Activated B cell treated with CpG ODN at 0.5 μM for 24 hours (primary cell): ENCODE data around the gene TRAPPC6A. TPM values are rescaled to one million over a fixed set of nuclear protein-coding genes. Genes with fewer than 3 reads are reported as not detected.

Experiments used
- ATAC-seq: fragments of 200-7000 bp; cut with Tn5 transposase; one replicate; pipeline ENCODE4 v1.10.0; 2021; ENCODE audit warnings: low read depth, mild to moderate bottlenecking, moderate library complexity
- CTCF ChIA-PET: fragments of 350-600 bp; sonication (Branson Sonifier 250); formaldehyde crosslinking; loops from one replicate; lab custom pipeline; 2021; ENCODE audit warnings: antibody characterized with exemption; lab: Charles Lee
- POLR2A ChIA-PET: fragments of 350-600 bp; sonication (Branson Sonifier 250); formaldehyde crosslinking; loops from one replicate; lab custom pipeline; 2021; ENCODE audit warnings: antibody characterized with exemption; lab: Charles Lee
- DNase-seq: peaks from one replicate; pipeline ENCODE4 v3.0.0; 2022
- H3K27ac Mint-ChIP-seq: one replicate; pipeline ENCODE4 v1.8.0; 2020; ENCODE audit warnings: mixed read lengths
- H3K27me3 Mint-ChIP-seq: one replicate; pipeline ENCODE4 v1.8.0; 2021; ENCODE audit warnings: mixed read lengths
- H3K36me3 Mint-ChIP-seq: one replicate; pipeline ENCODE4 v1.8.0; 2021; ENCODE audit warnings: low read depth, mixed read lengths
- H3K4me1 Mint-ChIP-seq: one replicate; pipeline ENCODE4 v1.8.0; 2021; ENCODE audit warnings: mixed read lengths
- H3K4me3 Mint-ChIP-seq: one replicate; pipeline ENCODE4 v1.8.0; 2020; ENCODE audit warnings: mild to moderate bottlenecking, mixed read lengths
- H3K9me3 Mint-ChIP-seq: one replicate; pipeline ENCODE4 v1.8.0; 2020; ENCODE audit warnings: mixed read lengths
- CTCF ChIP-seq: fragments of 200-600 bp; IDR thresholded peaks from one replicate; pipeline ENCODE4 v1.8.0; 2022; ENCODE audit warnings: antibody characterized with exemption, mild to moderate bottlenecking
- intact Hi-C: fragments of 100-400 bp; cut with micrococcal nuclease; formaldehyde crosslinking; loops from one replicate; pipeline ENCODE4 v1.15.1; 2024
- total RNA-seq: library from RNA; stranded (reverse); gene quantifications from 2 replicates; pipeline ENCODE4 v1.2.3, GENCODE V29; 2022

Gene TRAPPC6A
- total RNA-seq, 1 donor from 2014 or later, result 56.0 TPM

GRCh38 chr19:45213031-45213430 lies 35.0 kb upstream of the TRAPPC6A start:
- intact Hi-C loops, result no loop called here
- DNase-seq (no peak), ATAC-seq (no peak)
- H3K9me3 Mint-ChIP-seq, result no peaks in the 10 kb centered on the region
- H3K27ac Mint-ChIP-seq, result no peak overlapping the region
- H3K36me3 Mint-ChIP-seq, result no peaks in the 10 kb centered on the region
- ChIA-PET CTCF (no interaction called here), POLR2A (no interaction called here)
- TF ChIP-seq CTCF, result no peak
- H3K4me1 Mint-ChIP-seq, result no peaks in the 10 kb centered on the region
- peaks cover 30% of the 10 kb centered on the region for H3K27me3 Mint-ChIP-seq
- H3K4me3 Mint-ChIP-seq, result no peak overlapping the region

GRCh38 chr19:45211751-45212381 lies 33.8 kb upstream of the TRAPPC6A start:
- ATAC-seq, result no peak
- Mint-ChIP-seq H3K36me3 (no peaks in the 10 kb centered on the region), H3K4me3 (no peak overlapping the region), H3K4me1 (no peaks in the 10 kb centered on the region), H3K27ac (no peak overlapping the region), H3K9me3 (no peaks in the 10 kb centered on the region), H3K27me3 (peaks cover 26% of the 10 kb centered on the region)
- no peak for DNase-seq
- POLR2A ChIA-PET, result no interaction called here
- intact Hi-C loops, result no loop called here
- no peak for TF ChIP-seq CTCF
- CTCF ChIA-PET, result no interaction called here

DNA sequence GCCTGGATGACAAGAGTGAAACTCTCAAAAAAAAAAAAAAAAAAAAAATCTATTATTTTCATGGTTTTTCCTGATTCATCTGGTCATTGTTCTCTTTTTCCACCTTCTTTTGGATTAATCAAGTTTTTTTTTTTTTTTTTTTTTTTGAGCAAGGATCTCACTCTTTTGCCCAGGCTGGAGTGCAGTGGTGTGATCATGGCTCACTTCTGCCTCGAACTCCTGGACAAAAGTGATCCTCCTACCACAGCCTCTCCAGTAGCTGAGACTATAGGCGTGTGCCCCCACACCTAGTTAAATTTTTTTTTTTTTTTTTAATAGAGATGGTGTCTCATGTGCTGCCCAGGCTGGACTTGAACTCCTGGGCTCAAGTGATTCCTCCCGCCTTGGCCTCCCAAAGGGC lies 28.3 kb upstream of the TRAPPC6A start:
- ATAC-seq (no peak), DNase-seq (no peak)
- H3K36me3 Mint-ChIP-seq, result peaks cover 2% of the 10 kb centered on the region
- intact Hi-C loops, result no loop called here
- POLR2A ChIA-PET, result no interaction called here
- H3K27ac Mint-ChIP-seq, result no peak overlapping the region
- no peak for TF ChIP-seq CTCF
- no peaks in the 10 kb centered on the region for H3K27me3 Mint-ChIP-seq
- peaks cover 2% of the 10 kb centered on the region for H3K9me3 Mint-ChIP-seq
- no peaks in the 10 kb centered on the region for H3K4me1 Mint-ChIP-seq
- CTCF ChIA-PET, result no interaction called here
- no peak overlapping the region for H3K4me3 Mint-ChIP-seq

- ChIA-PET POLR2A (no interaction called here), CTCF (no interaction called here)
- ATAC-seq (no peak), DNase-seq (no peak)
- TF ChIP-seq CTCF, result no peak
- Mint-ChIP-seq H3K36me3 (peaks cover 2% of the 10 kb centered on the region), H3K27ac (no peak overlapping the region), H3K9me3 (peaks cover 2% of the 10 kb centered on the region), H3K27me3 (no peaks in the 10 kb centered on the region), H3K4me1 (no peaks in the 10 kb centered on the region), H3K4me3 (no peak overlapping the region)
- intact Hi-C loops, result no loop called here
Observed at GRCh38 chr19:45205810-45206209, 27.8 kb upstream of the TRAPPC6A start.

DNA sequence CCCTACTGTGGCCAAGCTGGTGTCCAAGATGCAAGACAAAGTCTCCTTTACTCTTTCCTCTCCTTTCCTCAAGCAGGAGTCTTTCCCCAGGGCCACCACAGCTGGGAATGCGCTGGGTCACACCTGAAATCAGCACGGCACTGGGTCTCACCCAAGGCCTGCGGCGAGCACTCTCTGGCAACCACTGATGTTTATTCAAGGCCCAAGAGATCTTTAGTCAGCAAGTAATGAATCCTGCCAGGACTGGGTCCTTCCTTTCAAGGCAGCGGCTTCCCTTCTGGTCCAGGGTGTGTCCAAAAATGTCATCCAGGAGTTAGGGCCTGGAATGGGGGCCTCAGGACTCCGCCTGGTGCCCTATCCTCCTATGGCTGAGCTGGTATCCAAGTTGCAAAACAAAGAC lies 24.6 kb upstream of the TRAPPC6A start:
- no peak for TF ChIP-seq CTCF
- intact Hi-C loops, result no loop called here
- CTCF ChIA-PET, result no interaction called here

More for the DNA sequence above, 24.6 kb upstream of the TRAPPC6A start:
- peaks cover 2% of the 10 kb centered on the region for H3K36me3 Mint-ChIP-seq
- H3K9me3 Mint-ChIP-seq, result peaks cover 2% of the 10 kb centered on the region
- H3K4me1 Mint-ChIP-seq, result no peaks in the 10 kb centered on the region
- POLR2A ChIA-PET, result no interaction called here
- no peak overlapping the region for H3K27ac Mint-ChIP-seq
- H3K4me3 Mint-ChIP-seq, result no peak overlapping the region
- no peaks in the 10 kb centered on the region for H3K27me3 Mint-ChIP-seq
- no peak for DNase-seq
- ATAC-seq, result no peak
